Ecto neural progenitor cell (in vitro differentiated cells): Measurements from ENCODE around the gene TINAG.

Experiments
- DNase-seq: peaks from one replicate; pipeline ENCODE4 v3.0.0-alpha.2; 2018; ENCODE audit warnings: low spot score

TINAG gene

DNA sequence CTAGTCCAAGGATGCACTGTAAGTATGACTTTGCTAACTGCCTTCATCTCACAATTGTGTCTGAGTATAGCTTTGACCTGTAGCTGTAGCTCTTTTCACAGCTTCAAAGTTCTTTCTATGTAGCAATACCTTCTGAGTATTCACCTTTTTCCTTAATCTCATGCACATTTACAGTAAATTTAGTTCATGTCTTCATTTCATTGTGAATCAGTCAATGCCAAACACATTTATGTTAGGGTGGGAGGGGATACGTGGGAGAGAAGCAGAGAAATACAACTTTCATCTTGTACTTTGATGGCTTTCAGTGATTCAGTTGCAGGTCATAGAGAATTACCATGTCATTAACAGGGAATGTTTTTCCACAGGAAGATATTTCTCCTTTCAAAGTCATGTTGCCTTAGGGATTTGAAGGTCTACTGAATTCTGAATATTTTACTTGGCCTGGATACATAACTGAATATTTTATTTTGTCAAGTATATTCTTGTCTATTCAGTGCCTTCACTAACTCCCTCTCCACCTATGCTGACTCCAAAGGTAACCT is 119.2 kb downstream of the TINAG start:
- DNase-seq: no peak

- DNase-seq: no peak
These were observed 120.2 kb downstream of the TINAG start for GRCh38 chr6:54428431-54428830.

- no peak for DNase-seq
These were observed 123.2 kb downstream of the TINAG start for GRCh38 chr6:54431466-54431865.
